ENCODE results near the gene CYP39A1.

DNA sequence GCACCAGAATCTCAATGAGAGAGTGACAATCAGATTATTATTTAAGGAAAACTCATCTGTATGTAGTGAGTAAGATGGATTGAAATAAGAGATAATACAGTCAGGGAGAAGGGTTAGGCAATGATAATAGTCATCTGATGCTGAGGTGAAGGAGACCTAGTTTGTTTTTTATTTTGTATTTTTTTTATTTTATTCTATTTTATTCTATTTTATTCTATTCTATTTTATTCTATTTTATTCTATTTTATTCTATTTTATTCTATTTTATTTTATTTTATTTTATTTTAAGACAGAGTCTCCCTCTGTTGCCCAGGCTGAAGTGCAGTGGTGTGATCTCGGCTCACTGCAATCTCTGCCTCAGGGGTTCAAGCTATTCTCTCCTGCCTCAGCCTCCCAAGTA, 88.7 kb downstream of the CYP39A1 start:
- TF ChIP-seq, protein P1, sequence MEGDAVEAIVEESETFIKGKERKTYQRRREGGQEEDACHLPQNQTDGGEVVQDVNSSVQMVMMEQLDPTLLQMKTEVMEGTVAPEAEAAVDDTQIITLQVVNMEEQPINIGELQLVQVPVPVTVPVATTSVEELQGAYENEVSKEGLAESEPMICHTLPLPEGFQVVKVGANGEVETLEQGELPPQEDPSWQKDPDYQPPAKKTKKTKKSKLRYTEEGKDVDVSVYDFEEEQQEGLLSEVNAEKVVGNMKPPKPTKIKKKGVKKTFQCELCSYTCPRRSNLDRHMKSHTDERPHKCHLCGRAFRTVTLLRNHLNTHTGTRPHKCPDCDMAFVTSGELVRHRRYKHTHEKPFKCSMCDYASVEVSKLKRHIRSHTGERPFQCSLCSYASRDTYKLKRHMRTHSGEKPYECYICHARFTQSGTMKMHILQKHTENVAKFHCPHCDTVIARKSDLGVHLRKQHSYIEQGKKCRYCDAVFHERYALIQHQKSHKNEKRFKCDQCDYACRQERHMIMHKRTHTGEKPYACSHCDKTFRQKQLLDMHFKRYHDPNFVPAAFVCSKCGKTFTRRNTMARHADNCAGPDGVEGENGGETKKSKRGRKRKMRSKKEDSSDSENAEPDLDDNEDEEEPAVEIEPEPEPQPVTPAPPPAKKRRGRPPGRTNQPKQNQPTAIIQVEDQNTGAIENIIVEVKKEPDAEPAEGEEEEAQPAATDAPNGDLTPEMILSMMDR (IDR thresholded peaks at IDR 0.05): no peak
- no peak for TF ChIP-seq POLR2A (IDR thresholded peaks at IDR 0.05)

Data from prostate gland (tissue), 2 donors.